Measurements from ENCODE around the gene DCT. TPM values are rescaled to one million over a fixed set of nuclear protein-coding genes. Genes with fewer than 3 reads are reported as not detected.

Gene DCT
- total RNA-seq, 1 donor from 2014 or later: 0.12 TPM

DNA sequence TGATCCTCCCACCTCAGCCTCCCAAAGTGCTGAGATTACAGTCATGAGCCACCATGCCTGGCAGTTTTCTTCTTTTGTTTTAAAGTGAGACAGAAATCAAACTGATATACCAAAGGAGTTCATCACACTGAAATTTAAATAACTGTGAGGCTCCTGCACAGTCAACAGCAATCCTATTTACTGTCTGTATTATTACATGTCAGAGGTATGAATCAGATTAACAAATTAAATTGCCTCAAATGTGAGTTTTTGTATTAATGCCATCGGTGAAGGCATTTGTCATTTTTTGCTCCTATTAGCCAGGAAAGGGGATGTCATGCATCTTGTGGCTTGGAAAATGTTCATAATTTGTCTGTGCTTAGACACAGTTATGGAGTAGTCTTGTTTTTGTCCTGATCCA lies 20.4 kb downstream of the DCT start:
- ATAC-seq: no peak
- intact Hi-C loops (cut with micrococcal nuclease): no loop called here
- no peak for DNase-seq

DNA sequence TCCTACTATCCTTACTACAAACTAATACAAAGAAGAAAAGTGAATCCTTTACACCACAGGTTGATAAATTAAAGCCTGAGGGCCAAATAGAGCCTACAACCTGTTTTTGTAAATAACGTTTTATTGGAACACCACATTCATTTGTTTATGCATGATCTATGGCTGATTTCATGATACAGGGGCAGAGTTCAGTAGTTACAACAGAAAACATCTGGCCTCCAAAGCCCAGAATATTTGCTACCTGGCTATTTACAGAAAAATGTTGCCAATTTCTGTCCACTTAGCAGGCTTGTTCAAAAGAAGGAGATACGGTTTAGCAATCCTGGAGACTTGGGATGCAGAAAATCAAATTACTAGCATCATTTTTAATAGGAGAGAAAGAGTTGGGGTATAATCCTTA lies 24.1 kb downstream of the DCT start:
- DNase-seq (no peak), ATAC-seq (no peak)
- intact Hi-C loops (cut with micrococcal nuclease): no loop called here

DNA sequence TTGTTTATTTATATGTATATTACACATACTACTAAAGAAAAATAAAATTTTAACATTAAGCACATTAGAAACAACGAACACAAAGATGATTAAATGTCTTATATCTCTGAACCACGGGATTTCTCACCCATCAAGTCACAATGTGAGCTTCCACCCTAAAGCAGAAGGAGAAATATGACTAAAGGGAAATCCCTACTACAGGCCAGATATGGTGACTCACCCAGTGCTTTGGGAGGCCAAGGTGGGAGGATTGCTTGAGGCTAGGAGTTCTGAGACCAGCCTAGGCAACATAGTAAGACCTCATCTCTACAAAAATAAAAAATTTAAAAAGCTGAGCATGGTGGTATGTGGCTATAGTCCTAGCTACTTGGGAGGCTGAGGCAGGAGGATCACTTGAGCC lies 24.6 kb downstream of the DCT start:
- DNase-seq (no peak), ATAC-seq (no peak)
- intact Hi-C loops (cut with micrococcal nuclease): no loop called here

DNA sequence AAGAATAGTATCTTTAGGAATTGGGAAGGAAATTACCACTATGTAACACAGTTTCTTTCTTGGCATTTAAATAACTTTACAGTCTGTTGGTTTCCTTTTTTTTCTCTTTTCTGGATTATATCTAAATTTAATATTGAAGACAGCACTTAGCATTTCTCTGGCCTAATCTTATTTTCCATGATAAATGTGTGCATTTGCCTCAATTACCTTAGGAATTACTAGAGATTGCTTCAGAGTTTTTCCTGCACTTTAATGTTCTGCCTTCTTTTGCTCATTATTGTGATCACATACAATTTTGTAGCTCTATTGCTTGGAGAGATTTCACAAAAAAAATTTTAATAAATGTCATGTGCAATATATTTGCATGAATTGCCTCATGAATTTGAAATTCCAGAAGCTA lies 25.1 kb downstream of the DCT start:
- ATAC-seq (no peak), DNase-seq (no peak)
- intact Hi-C loops (cut with micrococcal nuclease): no loop called here

DNA sequence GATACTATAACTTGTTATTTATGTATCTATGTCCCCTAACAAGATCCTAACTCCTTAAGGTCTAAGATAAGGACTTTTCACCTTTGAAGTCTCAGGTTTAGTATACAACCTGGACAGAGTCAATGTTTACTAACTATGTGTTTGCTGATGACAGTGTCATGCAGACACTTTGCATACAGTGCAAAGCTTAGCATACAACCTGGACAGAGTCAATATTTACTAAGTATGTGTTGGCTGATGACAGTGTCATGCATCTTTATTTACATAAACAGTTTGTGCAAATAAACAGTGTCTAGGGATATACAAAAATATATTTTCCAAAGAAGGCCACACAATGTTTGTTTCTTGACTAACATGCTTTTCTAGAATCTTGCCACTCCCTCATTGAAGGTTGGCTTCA lies 34.7 kb downstream of the DCT start:
- DNase-seq: no peak
- intact Hi-C loops (cut with micrococcal nuclease): no loop called here
- no peak for ATAC-seq

DNA sequence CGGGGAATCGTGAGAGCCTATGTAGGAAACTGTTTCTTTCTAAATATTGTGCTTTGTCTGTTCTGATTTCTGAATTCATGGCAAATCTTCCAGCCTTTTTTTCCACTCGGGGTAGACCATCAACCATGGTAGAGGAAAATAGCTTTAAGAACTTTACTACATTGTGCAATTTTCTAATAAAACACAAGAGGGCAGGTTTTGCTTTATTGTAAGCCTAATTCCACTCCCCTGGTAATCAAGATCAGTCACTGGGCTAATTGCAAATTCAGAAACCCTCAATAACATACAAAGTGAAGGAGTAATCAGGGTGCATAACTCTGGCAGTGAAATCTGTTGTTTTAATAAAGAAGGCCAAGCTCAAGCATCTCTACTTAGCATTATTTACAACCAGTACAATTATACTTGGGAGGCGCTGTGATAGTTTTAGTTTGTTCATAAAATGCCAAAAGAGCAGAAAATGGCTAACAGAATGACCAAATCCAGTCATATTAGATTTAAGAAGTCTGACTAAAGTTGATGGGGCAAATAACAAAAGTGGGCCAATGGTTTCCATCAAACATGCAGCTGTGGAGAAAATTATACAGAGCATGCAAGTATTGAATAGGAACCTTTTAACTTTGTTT lies 43.8 kb downstream of the DCT start:
- ATAC-seq (peak; percentile 65), DNase-seq (no peak)
- intact Hi-C loops (cut with micrococcal nuclease): loop anchor here (5.0 kb wide), 1 partner anchor 182 kb away; no protein-coding TSS in a partner anchor

DNA sequence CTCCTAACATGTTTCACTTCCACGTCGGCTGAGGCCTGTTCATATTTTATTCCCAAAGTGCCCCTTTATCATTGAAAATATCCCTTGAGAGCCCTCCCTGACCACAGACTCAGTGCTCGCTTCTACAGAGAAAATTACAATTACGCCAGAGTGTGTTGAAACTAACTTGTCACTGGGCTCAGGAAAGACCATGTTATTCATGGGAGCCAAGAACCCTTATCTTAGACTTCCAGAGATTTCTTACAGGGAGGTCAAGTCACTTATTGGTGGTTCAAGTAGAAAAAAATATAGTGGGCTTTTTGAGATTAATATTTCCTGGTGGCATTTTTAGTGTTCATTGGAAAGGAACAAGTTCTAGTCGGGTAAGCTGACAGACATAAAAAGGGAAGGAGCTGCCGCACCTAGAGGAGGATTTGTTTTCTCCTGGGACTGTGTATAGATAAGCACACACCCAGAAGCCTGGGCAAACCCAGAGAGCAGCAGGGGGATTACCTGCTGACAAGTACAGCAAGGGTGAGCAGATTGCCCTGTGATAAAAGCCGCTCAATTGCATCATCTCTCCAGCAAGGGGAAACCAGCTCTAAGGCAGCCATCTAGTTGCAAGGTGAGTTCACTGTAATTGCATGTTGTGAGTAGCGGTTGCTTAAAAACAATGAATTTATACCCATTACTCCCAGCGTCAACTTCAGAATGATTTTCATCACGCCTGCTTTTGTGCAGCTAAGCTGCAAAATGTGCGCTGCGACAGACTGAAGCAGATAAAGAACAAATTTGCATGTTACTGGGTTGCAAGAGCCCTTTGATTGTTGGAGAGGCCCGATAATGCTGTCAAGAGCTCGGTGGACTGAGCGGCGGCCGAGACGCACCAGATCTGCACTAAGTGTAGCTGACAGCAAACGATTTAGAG lies 46.2 kb downstream of the DCT start:
- peak; percentile 92 for ATAC-seq
- peak; percentile 43 for DNase-seq
- intact Hi-C loops (cut with micrococcal nuclease): no loop called here

DNA sequence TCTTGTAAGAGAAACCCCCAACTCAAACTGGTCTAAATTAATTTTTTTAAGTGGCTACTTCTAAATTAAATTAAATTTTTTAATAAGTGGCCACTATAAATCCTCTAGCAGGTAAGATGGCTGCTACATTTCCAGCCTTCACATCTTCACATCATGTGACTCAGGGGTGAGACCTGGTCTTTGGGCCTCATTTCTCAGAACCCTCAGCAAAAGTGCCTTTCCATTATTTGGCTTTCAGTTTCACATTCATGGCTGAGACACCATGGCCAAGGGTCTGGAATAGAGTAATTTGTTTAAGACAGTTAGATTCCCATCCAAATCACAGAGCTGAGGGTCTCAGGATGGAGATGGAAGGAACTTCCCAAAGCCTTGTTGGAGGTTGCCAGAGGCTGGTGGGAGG lies 47.5 kb downstream of the DCT start:
- intact Hi-C loops (cut with micrococcal nuclease): no loop called here
- no peak for ATAC-seq
- no peak for DNase-seq

DNA sequence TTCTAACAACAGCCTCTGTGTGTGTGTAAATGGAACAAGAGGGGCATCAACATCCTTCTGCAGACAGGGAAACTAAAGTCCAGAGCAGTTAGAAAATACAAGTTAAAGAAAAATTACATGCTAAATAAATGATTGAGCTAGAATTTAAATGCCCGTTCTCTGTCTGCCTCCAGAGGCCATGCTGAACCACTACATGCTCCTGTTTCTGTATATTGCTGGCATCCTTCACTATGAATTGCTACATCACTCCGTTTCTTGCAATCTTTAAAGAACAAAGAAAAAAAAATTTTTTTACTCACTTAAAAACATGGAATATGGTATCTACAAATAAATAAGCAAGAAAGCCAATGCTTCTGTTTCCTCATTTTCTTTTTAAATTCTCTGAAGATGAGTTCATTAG lies 47.9 kb downstream of the DCT start:
- ATAC-seq (no peak), DNase-seq (no peak)
- intact Hi-C loops (cut with micrococcal nuclease): no loop called here

DNA sequence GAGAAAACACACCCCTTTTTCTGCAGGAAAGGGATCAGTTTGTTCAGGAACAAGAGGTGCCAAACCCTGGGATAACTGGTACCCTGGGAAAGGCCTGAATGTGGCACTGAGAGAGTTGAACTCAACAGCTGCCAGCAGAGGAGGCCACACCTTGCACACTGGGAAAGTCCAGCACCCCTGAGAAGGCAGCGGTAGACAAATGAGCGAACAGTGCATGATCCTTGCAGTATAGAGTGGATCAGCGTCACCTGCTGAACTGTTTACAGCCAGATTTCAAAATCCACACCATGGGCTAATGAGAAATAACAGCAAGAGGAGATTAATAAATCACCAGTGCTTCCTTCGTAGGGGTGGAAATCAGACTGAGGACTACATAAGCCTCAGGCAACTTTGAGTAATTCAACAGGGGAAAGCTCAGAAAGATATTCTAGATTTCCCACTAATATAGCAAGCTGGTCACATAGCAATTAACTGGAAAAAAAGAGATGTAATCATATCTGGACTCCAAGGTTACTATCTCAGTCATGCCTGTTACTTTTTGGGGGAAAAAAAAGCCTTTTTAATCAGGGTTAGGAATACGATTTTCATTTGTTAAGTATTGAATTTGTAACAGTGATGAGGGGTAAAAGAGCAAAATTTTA lies 52.0 kb downstream of the DCT start:
- DNase-seq: no peak
- no peak for ATAC-seq
- intact Hi-C loops (cut with micrococcal nuclease): no loop called here

DNA sequence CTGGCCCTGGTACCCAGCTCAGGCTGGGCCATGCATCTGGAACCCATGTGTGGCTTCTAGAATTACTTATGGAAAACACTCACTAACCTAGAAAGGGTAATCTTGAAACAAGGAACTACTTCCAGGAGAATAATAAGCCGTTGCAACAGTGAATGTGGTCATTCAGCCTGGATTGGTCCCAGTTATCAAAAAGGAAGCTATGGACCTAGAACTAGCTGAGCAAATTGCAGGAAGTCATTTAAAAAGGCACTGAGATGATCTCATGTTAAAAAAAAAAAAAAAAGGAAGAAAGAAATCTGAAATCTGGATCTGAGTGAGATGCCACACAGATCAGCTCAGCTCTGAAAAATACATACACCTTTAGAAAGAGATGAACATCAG lies 59.6 kb downstream of the DCT start:
- intact Hi-C loops (cut with micrococcal nuclease): no loop called here
- DNase-seq: no peak

DNA sequence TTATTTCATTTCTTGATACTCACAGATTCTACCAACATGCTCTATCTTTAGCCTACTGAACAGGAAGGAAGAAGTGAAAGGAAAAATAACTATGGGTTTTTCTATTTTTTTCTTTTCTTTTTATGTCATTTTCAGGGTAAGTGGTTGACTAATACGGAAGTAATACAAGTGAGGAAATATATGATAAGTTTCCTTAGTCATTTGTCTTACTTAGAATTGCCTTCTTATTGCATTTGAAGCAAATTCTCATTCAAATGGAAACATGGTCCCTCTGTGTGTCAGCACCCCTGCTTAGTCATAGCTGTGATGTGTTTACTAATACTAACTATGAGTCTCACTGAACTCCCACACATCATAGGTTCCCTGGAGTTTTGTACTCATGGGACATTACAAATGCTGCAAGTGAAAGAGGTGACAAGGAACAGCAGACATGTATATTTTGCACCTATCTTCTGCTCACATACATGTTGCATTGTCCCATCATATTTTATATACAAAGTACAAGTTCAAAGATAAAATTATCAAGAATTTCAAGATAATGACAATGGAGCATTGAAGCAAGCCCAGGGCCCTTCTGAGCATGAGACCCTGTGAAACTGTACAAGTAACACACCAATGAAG lies 60.1 kb downstream of the DCT start:
- DNase-seq (no peak), ATAC-seq (no peak)
- intact Hi-C loops (cut with micrococcal nuclease): no loop called here

More for the DNA sequence above, 59.6 kb downstream of the DCT start:
- no peak for ATAC-seq

DNA sequence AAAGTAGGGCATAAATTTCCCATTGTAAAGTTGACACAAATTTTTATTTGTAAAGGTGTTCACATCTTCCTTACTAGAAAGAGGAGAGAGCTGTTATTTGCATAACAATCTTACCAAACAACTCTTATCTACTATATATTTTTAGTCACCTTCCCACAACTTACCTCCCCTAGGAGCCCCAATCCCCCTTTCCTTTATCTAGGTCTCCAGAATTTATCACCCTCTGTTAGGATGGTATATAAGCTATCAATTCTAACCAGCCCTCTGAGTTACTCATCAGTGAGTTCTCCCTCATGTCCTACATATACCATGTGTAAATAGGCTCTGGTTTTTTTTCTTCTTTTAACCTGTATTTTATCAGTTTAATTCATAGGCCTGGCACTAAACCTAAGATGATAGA lies 62.2 kb downstream of the DCT start:
- intact Hi-C loops (cut with micrococcal nuclease): no loop called here
- no peak for ATAC-seq
- DNase-seq: no peak

DNA sequence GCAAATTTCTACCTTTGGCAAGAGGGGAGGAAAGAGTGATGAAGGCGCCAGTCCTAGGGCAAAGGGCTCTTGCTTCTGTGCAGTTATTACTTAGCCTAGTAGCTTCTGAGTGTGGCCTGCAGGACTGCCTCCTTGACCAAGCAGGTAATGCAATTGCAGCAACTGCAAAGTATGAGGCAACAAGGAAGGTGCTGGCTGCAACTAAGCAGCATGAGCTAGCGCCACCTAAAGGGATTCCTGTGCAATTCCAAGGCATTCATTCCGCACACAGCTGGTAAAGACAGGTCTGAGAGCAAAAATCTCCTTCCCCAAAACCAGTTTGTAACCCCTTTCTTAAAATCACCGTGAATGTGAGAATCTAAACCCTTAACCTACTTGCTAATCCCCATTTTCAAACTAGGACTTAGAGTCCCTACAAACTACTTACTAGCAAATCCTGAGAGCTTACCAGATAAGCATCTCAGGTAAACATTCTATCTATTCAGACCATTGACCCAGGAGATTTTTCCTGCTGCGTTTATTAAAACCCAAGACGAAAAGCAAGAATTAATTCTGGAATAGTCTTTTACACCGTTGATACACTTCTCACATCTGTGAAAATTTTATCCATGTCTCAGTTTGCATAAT lies 62.9 kb downstream of the DCT start:
- ATAC-seq (no peak), DNase-seq (no peak)
- intact Hi-C loops (cut with micrococcal nuclease): no loop called here

DNA sequence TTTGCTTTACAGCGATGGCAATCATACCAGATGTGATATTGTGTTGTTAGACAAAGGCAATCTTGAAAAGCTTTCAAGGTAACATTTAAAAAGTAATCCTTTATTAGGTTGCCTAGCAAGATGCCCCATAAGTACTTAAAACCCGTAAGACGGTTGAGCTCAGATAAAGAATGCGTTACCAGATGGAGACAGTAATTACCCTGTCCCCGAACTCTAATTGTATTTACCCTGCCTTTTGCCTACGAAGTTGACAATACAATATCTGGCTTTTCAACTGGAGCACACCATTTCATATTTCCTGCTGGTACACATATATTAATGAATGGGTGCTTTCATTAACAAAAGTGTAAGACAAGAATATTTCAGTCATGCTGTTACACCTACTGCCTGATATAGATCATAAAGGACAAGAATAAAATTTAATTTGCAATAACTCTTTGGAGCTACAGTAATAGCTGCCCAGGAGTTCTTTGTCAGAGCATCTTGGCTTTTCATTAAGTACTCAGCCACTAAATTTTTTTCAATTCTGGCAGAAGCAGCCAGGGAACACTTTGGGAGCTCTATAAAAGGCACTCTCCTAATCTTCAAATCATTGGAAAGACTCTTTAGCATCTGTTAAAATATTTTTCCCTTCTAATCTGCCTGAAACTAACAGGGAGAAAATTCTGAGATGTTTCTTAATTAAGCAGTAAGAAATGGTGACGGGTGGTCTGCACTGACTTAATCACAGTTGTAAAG lies 63.8 kb downstream of the DCT start:
- no peak for ATAC-seq
- intact Hi-C loops (cut with micrococcal nuclease): no loop called here
- no peak for DNase-seq

DNA sequence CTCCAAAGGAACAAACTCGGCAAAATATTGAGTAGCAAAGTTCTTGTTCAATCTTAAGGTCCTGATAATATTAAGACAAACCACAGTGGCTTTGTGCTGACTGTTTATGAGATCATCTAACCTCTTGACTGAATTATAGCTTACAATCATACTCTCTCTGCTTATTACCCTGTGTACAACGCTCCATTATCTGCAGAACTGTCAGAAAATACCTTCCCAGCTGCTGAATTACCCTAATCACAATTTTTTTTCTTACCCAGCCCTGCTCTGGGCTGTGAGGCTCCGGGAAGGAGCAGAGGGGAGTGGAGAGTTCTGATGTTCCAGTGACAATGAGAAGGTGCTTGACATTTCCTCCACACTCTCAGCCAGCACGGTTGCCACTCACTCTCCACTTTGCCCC lies 64.8 kb downstream of the DCT start:
- ATAC-seq: no peak
- DNase-seq: no peak
- intact Hi-C loops (cut with micrococcal nuclease): no loop called here

DNA sequence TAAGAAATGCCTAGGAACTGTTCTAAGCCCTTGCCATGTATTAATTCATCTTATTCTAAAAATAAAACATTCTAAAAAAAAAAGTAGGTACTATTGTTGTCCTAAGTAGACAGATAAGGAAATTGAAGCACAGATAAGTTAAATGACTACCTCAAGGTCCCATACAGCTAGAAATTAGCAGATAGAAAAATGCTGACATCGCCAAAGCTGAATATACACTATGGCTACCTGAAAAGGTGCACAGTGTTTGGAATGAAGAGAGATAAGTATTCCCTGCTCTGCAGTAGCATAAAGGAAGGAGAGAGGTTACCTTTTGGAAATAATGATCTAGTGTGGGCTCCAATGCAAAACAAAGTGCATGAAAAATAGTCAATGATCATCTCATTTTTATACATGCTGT lies 65.3 kb downstream of the DCT start:
- intact Hi-C loops (cut with micrococcal nuclease): no loop called here
- DNase-seq (no peak), ATAC-seq (no peak)

DNA sequence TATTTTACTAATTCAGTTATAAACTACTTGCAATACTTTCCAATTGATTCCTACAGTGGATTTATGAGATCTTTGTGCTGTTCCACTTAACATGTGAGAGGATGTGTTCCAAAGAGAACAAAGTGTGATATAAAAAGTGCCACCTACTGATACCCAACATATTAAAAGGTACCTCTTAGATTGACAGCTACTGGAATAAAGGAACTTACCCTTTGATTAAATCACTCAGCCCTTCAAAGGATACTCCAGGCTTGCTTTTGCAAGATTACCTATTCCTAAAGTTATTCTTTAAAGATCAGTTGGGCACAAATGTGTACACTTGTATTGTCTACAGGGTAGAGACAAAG lies 65.9 kb downstream of the DCT start:
- intact Hi-C loops (cut with micrococcal nuclease): no loop called here
- ATAC-seq: no peak
- no peak for DNase-seq
